HepG2 (cell line): Measurements from ENCODE around the gene SPATA13. TPM values are rescaled to one million over a fixed set of nuclear protein-coding genes. Genes with fewer than 3 reads are reported as not detected.

ENCODE experiments used
- ATAC-seq: fragments of 200-7000 bp; cut with Tn5 transposase; 3 replicates; pipeline ENCODE4 v1.9.1; 2020; ENCODE audit warnings: mild to moderate bottlenecking, moderate library complexity
- BruUV-seq: library from RNA; stranded (reverse); fragments of 400-500 nt; replicated peaks from 2 replicates; lab custom pipeline; 2021; lab: Mats Ljungman, UMichigan
- CTCF ChIA-PET: fragments of 300-600 bp; formaldehyde crosslinking; extraction: SDS; loops from one replicate; lab custom pipeline; 2021; ENCODE audit warnings: low total read pairs, inconsistent platforms, low intra/inter-chr PET ratio; lab: Yijun Ruan, JAX
- POLR2A ChIA-PET: fragments of 350-600 bp; sonication (Branson Sonifier 250); formaldehyde crosslinking; loops from one replicate; lab custom pipeline; 2020; ENCODE audit warnings: antibody characterized with exemption, inconsistent platforms; lab: Yijun Ruan, JAX
- DNase-seq: peaks from one replicate; pipeline ENCODE4 v3.0.0-alpha.2; 2015; ENCODE audit warnings: low spot score
- FAIRE-seq: peaks from 3 replicates; lab custom pipeline; 2011; peaks lifted over from hg19 to GRCh38; lab: Jason Lieb, UNC
- H2AFZ ChIP-seq: one replicate; pipeline ENCODE4 v1.6.1; 2011; ENCODE audit warnings: low read length, inconsistent platforms
- H3K27ac ChIP-seq: fragments of 300-600 bp; 3 replicates; pipeline ENCODE4 v1.8.0; 2011; ENCODE audit warnings: mixed run types, mild to moderate bottlenecking, mixed read lengths, low read length, inconsistent platforms; ENCODE audit not compliant: insufficient read depth; ENCODE audit errors: extremely low read length
- H3K27me3 ChIP-seq, 2 experiments: fragments of 200-600 bp in 1 of 2; 2 replicates in 1 of 2; 3 replicates in 1 of 2; pipeline versions ENCODE4 v1.6.0 to v1.8.0; 2011; ENCODE audit warnings: low read length in 2 of 2, mild to moderate bottlenecking in 2 of 2, moderate library complexity in 2 of 2, inconsistent platforms in 1 of 2; ENCODE audit not compliant: insufficient read depth in 2 of 2, control insufficient read depth in 1 of 2
- H3K36me3 ChIP-seq, 2 experiments: fragments of 200-600 bp in 1 of 2; replicated peaks in 1 of 2; 2 replicates in 1 of 2; 3 replicates in 1 of 2; pipeline versions ENCODE4 v1.5.1 to v1.8.0; 2011; ENCODE audit warnings: low read length in 2 of 2, inconsistent platforms in 1 of 2; ENCODE audit not compliant: insufficient read depth in 2 of 2, control insufficient read depth in 1 of 2
- H3K4me1 ChIP-seq: 2 replicates; pipeline ENCODE4 v1.5.1; 2012; ENCODE audit warnings: low read length, inconsistent platforms; ENCODE audit not compliant: insufficient read depth
- H3K4me2 ChIP-seq: 2 replicates; pipeline ENCODE4 v1.6.0; 2011; ENCODE audit warnings: low read depth, low read length, inconsistent platforms
- H3K4me3 ChIP-seq, 3 experiments: fragments of 200-600 bp in 1 of 3; sonication (generic), shearing (Covaris generic) in 1 of 3; replicated peaks in 1 of 3; 2 replicates each; pipeline ENCODE4 v1.5.1; 2011 to 2016; ENCODE audit warnings: low read length in 3 of 3, inconsistent platforms in 2 of 3, low read depth in 2 of 3, mild to moderate bottlenecking in 2 of 3, control low read depth in 1 of 3, mixed read lengths in 1 of 3; ENCODE audit not compliant: insufficient read depth in 1 of 3
- H3K79me2 ChIP-seq: one replicate; pipeline ENCODE4 v1.6.1; 2011; ENCODE audit warnings: low read length, inconsistent platforms; ENCODE audit not compliant: insufficient read depth
- H3K9ac ChIP-seq: 2 replicates; pipeline ENCODE4 v1.6.0; 2011; ENCODE audit warnings: mild to moderate bottlenecking, low read depth, low read length, inconsistent platforms; ENCODE audit not compliant: insufficient read depth
- H3K9me3 ChIP-seq: 2 replicates; pipeline ENCODE4 v1.5.1; 2012; ENCODE audit warnings: mild to moderate bottlenecking, low read length
- H4K20me1 ChIP-seq: 2 replicates; pipeline ENCODE4 v1.6.0; 2011; ENCODE audit warnings: inconsistent platforms, mild to moderate bottlenecking, low read length, moderate library complexity; ENCODE audit not compliant: insufficient read depth
- JARID2 ChIP-seq: sonication (generic); formaldehyde crosslinking; IDR thresholded peaks from 2 replicates; pipeline ENCODE4 v1.8.1; 2023; ENCODE audit warnings: missing genetic modification reagents, inconsistent platforms; ENCODE audit not compliant: insufficient replicate concordance
- KLF12 ChIP-seq: sonication (generic); formaldehyde crosslinking; IDR thresholded peaks from 2 replicates; pipeline ENCODE4 v1.4.0; 2020; ENCODE audit warnings: missing genetic modification reagents, borderline replicate concordance
- PAF1 ChIP-seq: IDR thresholded peaks from 2 replicates; pipeline ENCODE4 v1.6.1; 2016; ENCODE audit warnings: missing genetic modification reagents, missing compliant biosample characterization
- ZBTB1 ChIP-seq: sonication (generic); formaldehyde crosslinking; IDR thresholded peaks from 2 replicates; pipeline ENCODE4 v1.4.0; 2020; ENCODE audit warnings: missing genetic modification reagents, borderline replicate concordance
- ZFP91 ChIP-seq: sonication (generic); formaldehyde crosslinking; IDR thresholded peaks from 2 replicates; pipeline ENCODE4 v1.9.0; 2022; ENCODE audit warnings: missing genetic modification reagents, mild to moderate bottlenecking, borderline replicate concordance
- ZNF12 ChIP-seq: sonication (generic); formaldehyde crosslinking; IDR thresholded peaks from 2 replicates; pipeline ENCODE4 v1.5.0; 2020; ENCODE audit warnings: missing genetic modification reagents
- ZNF468 ChIP-seq: sonication (generic); formaldehyde crosslinking; IDR thresholded peaks from 2 replicates; pipeline ENCODE4 v1.8.0; 2022; ENCODE audit warnings: mild to moderate bottlenecking, moderate library complexity, missing genetic modification reagents
- ZNF710 ChIP-seq: sonication (generic); formaldehyde crosslinking; IDR thresholded peaks from 2 replicates; pipeline ENCODE4 v1.5.0; 2020; ENCODE audit warnings: mild to moderate bottlenecking, missing genetic modification reagents, borderline replicate concordance
- WGBS: methylation state at CpG from one replicate; pipeline ENCODE4 v1.1.6; 2017; ENCODE audit warnings: low lambda C conversion rate; 5-methylcytosine and 5-hydroxymethylcytosine counted together
- in situ Hi-C: cut with HindIII; loops from 2 replicates; pipeline ENCODE4 v1.10.0; 2017; ENCODE audit warnings: low pct_unique_long_range_greater_than_20kb; ENCODE audit not compliant: extremely low pct_ligation_motif_present
- intact Hi-C: fragments of 100-400 bp; cut with micrococcal nuclease; formaldehyde crosslinking; loops from one replicate; pipeline ENCODE4 v1.10.0; 2022; ENCODE audit not compliant: unreplicated experiment
- polyA plus RNA-seq, 8 experiments: library from polyadenylated mRNA; depleted of rRNA in 3 of 8; stranded (reverse) in 7 of 8; unstranded in 1 of 8; fragments of >200 nt; fragmentation: Illumina TruSeq in 4 of 8; extraction: Trizol in 4 of 8; gene quantifications; 2 replicates each; pipeline versions ENCODE4 v1.2.1 to v1.2.3, GENCODE V29; 2011 to 2016; ENCODE audit warnings: low read depth in 4 of 8, missing spikeins in 1 of 8, mixed read lengths in 1 of 8; ENCODE audit not compliant: insufficient read depth in 1 of 8
- total RNA-seq, 5 experiments: library from RNA; depleted of rRNA; stranded (reverse); fragments of >200 nt; fragmentation: Illumina TruSeq; extraction: Trizol; gene quantifications; 2 replicates each; pipeline ENCODE4 v1.2.3, GENCODE V29; 2016; ENCODE audit warnings: low read depth in 1 of 5

The SPATA13 gene
- total and polyA plus RNA-seq, 2 of the 13 experiments (the other 11 are each of a cell fraction or from before 2014, with no cell fraction given), result 11.3 to 14.2 TPM

GRCh38 chr13:24151864-24152263 lies 8.7 kb upstream of the SPATA13 start:
- 60% methylated on average over 2 of the region's 2 CpGs for WGBS
- H3K79me2 ChIP-seq, result no peaks in the 10 kb centered on the region
- CTCF ChIA-PET, result no interaction called here

More at GRCh38 chr13:24151864-24152263, 8.7 kb upstream of the SPATA13 start:
- H3K4me1 ChIP-seq, result peaks cover 67% of the 10 kb centered on the region
- FAIRE-seq (no peak), DNase-seq (no peak), ATAC-seq (no peak)
- H3K36me3 ChIP-seq, result no peaks in the 10 kb centered on the region
- H3K9me3 ChIP-seq, result no peaks in the 10 kb centered on the region
- H3K9ac ChIP-seq, result no peak overlapping the region
- POLR2A ChIA-PET, result interaction anchor here (0.9 to 1.2 kb wide), 2 partner anchors 8 to 32 kb away, joined by 3 to 4 read pairs; partner anchors contain the start of gene SPATA13
- no peaks in the 10 kb centered on the region for H4K20me1 ChIP-seq
- H2AFZ ChIP-seq, result no peak overlapping the region
- TF ChIP-seq ZFP91 (CRISPR knock-in tag), result no peak
- TF ChIP-seq KLF12 (CRISPR knock-in tag), result no peak
- TF ChIP-seq ZBTB1 (CRISPR knock-in tag), result no peak
- no peak for TF ChIP-seq ZNF468 (CRISPR knock-in tag)
- no peak for TF ChIP-seq PAF1 (CRISPR knock-in tag)
- no peak for TF ChIP-seq ZNF710 (CRISPR knock-in tag)
- no peak for TF ChIP-seq JARID2 (CRISPR knock-in tag)
- TF ChIP-seq ZNF12 (CRISPR knock-in tag), result peak; percentile 91
- no peak overlapping the region for H3K4me2 ChIP-seq
- no peak overlapping the region for H3K27ac ChIP-seq
- no TSS peak for BruUV-seq
- intact Hi-C loops (no loop called here), in situ Hi-C loops (no loop called here)
- H3K27me3 ChIP-seq, result no peaks in the 10 kb centered on the region
- no peak overlapping the region for H3K4me3 ChIP-seq
